ENCODE results near the gene CARD11. TPM values are rescaled to one million over a fixed set of nuclear protein-coding genes. Genes with fewer than 3 reads are reported as not detected.

CARD11 gene
- total RNA-seq, 1 experiment from 2014 or later = 0.82 TPM

DNA sequence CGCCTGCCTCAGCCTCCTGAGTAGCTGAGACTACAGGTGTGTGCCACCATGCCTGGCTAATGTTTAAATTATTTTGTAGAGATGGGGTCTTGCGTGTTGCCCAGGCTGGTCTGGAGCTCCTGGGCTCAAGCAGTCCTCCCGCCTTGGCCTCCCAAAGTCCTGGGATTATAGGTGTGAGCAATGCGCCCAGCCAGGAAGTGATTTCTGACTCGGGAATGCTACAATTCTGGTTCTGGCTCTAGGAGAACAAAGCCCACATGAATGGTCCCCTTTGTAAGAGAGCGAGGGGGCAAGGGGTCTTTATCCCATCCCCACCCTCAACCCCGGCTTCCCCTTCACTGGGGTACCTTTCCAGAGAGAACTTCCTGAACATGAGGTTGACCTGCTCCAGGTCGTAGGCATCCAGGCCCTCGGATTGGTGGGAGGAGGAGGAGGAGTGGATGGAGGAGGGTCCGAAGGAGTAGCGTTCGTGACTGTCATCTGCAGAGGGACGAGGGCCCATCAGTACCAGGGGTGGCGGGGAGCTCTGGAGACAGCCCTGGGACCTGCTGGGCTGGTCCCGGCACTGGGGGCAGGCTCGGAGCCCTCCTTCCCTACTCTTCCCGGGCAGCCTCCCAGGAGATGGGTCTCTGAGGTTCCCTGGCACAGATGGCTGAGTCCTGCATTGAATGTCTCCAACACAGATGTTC is 119.6 kb downstream of the CARD11 start:
- no peak overlapping the region for H3K27ac ChIP-seq (ENCODE audit: low read length)
- DNase-seq (ENCODE audit: low read depth, low spot score) (no peak), ATAC-seq (no peak)
- CTCF ChIA-PET = interaction anchor here (0.5 kb wide), 1 partner anchor 17 kb away, joined by 3 read pairs; no protein-coding TSS in a partner anchor
- no peaks in the 10 kb centered on the region for H3K9me3 ChIP-seq (ENCODE audit: control insufficient read depth, insufficient read depth, low read depth, low read length)
- H3K4me3 ChIP-seq (ENCODE audit: low read depth in 2 of 2, low read length in 2 of 2) = no peak overlapping the region
- no peak for TF ChIP-seq SIN3A (IDR thresholded peaks at IDR 0.05; ENCODE audit: borderline replicate concordance, insufficient read depth, low read depth, low read length)
- TF ChIP-seq TCF7L2 (IDR thresholded peaks at IDR 0.05; ENCODE audit: low read depth, low read length) = no peak
- no peak for TF ChIP-seq POLR2AphosphoS5 (IDR thresholded peaks at IDR 0.05; ENCODE audit: low read depth, low read length)
- TF ChIP-seq, protein P1, sequence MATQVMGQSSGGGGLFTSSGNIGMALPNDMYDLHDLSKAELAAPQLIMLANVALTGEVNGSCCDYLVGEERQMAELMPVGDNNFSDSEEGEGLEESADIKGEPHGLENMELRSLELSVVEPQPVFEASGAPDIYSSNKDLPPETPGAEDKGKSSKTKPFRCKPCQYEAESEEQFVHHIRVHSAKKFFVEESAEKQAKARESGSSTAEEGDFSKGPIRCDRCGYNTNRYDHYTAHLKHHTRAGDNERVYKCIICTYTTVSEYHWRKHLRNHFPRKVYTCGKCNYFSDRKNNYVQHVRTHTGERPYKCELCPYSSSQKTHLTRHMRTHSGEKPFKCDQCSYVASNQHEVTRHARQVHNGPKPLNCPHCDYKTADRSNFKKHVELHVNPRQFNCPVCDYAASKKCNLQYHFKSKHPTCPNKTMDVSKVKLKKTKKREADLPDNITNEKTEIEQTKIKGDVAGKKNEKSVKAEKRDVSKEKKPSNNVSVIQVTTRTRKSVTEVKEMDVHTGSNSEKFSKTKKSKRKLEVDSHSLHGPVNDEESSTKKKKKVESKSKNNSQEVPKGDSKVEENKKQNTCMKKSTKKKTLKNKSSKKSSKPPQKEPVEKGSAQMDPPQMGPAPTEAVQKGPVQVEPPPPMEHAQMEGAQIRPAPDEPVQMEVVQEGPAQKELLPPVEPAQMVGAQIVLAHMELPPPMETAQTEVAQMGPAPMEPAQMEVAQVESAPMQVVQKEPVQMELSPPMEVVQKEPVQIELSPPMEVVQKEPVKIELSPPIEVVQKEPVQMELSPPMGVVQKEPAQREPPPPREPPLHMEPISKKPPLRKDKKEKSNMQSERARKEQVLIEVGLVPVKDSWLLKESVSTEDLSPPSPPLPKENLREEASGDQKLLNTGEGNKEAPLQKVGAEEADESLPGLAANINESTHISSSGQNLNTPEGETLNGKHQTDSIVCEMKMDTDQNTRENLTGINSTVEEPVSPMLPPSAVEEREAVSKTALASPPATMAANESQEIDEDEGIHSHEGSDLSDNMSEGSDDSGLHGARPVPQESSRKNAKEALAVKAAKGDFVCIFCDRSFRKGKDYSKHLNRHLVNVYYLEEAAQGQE (IDR thresholded peaks at IDR 0.05; ENCODE audit: insufficient read depth in 1 of 2, low read depth in 2 of 2, low read length in 1 of 2) = no peak
- TF ChIP-seq, protein P2, sequence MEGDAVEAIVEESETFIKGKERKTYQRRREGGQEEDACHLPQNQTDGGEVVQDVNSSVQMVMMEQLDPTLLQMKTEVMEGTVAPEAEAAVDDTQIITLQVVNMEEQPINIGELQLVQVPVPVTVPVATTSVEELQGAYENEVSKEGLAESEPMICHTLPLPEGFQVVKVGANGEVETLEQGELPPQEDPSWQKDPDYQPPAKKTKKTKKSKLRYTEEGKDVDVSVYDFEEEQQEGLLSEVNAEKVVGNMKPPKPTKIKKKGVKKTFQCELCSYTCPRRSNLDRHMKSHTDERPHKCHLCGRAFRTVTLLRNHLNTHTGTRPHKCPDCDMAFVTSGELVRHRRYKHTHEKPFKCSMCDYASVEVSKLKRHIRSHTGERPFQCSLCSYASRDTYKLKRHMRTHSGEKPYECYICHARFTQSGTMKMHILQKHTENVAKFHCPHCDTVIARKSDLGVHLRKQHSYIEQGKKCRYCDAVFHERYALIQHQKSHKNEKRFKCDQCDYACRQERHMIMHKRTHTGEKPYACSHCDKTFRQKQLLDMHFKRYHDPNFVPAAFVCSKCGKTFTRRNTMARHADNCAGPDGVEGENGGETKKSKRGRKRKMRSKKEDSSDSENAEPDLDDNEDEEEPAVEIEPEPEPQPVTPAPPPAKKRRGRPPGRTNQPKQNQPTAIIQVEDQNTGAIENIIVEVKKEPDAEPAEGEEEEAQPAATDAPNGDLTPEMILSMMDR (IDR thresholded peaks at IDR 0.05) = no peak
- intact Hi-C loops (cut with micrococcal nuclease; ENCODE audit: unreplicated experiment) (no loop called here), in situ Hi-C loops (cut with HindIII; ENCODE audit: low pct_unique_long_range_greater_than_20kb, low sequenced_read_pairs) (no loop called here)
- POLR2A ChIA-PET = no interaction called here
- no peaks in the 10 kb centered on the region for H3K36me3 ChIP-seq (ENCODE audit: control insufficient read depth, insufficient read depth, low read length)
- H3K27me3 ChIP-seq (ENCODE audit: control insufficient read depth, insufficient read depth, low read length) = 0 out of 2 replicates have a peak, but pooled peaks cover 2% of the 10 kb centered on the region
- H3K4me1 ChIP-seq (ENCODE audit: control insufficient read depth, insufficient read depth, low read length) = peaks cover 10% of the 10 kb centered on the region
- no TSS peak for BruUV-seq (replicated peaks)

DNA sequence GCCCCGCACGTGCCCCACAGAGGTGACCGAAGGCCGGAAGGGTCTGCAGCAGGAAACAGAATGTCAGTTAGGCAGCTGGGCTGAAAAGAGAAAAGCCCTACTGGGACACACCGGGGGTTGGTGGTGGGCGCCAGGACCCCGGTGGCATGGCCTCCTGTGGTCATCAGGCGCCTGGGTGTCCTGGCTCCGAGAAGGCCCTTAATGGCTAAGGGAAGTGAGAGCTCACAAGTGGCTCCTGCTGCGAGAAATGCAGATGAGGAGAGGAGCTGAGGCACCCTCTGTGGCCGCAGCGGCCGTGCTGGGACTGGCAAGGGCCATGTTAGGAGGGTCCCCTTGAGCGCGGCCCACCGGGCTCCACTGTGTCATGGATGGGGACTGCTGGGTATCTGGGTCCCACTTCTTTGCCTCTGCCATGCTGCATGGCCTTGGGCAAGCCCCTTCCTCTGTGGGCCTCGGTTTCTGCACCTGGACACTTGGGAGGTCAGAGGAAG is 120.3 kb downstream of the CARD11 start:
- DNase-seq (ENCODE audit: low read depth, low spot score) (no peak), ATAC-seq (no peak)
- no peak overlapping the region for H3K27ac ChIP-seq (ENCODE audit: low read length)
- no peak overlapping the region for H3K4me3 ChIP-seq (ENCODE audit: low read depth in 2 of 2, low read length in 2 of 2)
- CTCF ChIA-PET = no interaction called here
- H3K36me3 ChIP-seq (ENCODE audit: control insufficient read depth, insufficient read depth, low read length) = no peaks in the 10 kb centered on the region
- intact Hi-C loops (cut with micrococcal nuclease; ENCODE audit: unreplicated experiment) = no loop called here
- peaks cover 10% of the 10 kb centered on the region for H3K4me1 ChIP-seq (ENCODE audit: control insufficient read depth, insufficient read depth, low read length)
- in situ Hi-C loops (cut with HindIII; ENCODE audit: low pct_unique_long_range_greater_than_20kb, low sequenced_read_pairs) = no loop called here
- H3K27me3 ChIP-seq (ENCODE audit: control insufficient read depth, insufficient read depth, low read length) = peaks cover 4% of the 10 kb centered on the region; the same call in 1 of the 2 replicates
- TF ChIP-seq POLR2AphosphoS5 (IDR thresholded peaks at IDR 0.05; ENCODE audit: low read depth, low read length) (no peak), SIN3A (IDR thresholded peaks at IDR 0.05; ENCODE audit: borderline replicate concordance, insufficient read depth, low read depth, low read length) (no peak), TCF7L2 (IDR thresholded peaks at IDR 0.05; ENCODE audit: low read depth, low read length) (no peak)
- TF ChIP-seq, protein P2 (IDR thresholded peaks at IDR 0.05) = no peak
- TF ChIP-seq, protein P1 (IDR thresholded peaks at IDR 0.05; ENCODE audit: insufficient read depth in 1 of 2, low read depth in 2 of 2, low read length in 1 of 2) = no peak
- BruUV-seq (replicated peaks) = no TSS peak
- no peaks in the 10 kb centered on the region for H3K9me3 ChIP-seq (ENCODE audit: control insufficient read depth, insufficient read depth, low read depth, low read length)
- POLR2A ChIA-PET = no interaction called here
